ENCODE results near the gene MIOS.

The MIOS gene

DNA sequence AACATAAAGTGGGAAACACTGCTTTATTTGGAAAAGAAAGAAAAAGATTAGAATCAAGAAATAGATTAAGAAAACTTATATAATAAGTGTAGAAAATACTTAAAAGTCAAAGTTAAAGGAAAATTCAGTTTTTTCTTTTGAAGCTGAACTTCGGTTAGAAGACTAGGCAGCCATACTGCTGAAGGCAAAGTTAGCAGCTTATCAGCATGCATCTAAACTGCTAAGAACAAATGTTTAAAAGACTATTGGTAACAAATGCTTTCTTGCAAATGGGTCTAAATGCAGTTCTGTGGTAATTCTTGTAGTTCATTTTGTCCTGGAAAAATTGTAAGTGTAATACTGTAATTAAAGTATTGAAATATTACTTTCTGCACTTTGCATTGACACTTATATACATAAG lies 18.0 kb downstream of the MIOS start:
- no peak for DNase-seq

DNA sequence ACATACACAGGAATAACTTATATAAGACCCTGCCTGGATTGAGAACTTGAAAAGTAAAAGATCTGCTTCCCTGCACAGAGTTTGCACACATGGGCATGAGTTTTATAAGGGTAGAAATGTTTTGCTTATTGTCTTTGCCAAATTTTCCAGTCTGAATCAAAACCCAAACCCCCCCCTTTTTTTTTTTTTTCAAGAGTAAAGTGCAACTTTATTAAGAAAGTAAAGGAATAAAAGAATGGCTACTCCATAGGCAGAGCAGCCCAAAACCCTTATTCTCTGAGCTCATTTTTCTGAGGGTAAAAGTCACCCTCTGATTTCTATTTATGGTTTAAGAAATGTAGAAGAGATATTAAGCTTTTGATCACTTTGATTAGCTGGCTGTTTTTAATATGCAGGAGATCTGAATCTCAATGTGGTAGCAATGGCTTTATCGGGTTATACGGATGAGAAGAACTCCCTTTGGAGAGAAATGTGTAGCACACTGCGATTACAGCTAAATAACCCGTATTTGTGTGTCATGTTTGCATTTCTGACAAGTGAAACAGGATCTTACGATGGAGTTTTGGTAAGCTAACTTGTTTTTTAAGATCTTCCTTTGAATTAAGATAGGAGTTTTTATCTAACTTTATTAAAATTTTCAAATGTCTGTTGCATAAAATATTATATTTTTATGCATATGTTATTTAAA lies 18.7 kb downstream of the MIOS start:
- no peak for DNase-seq

- DNase-seq, result peak; percentile 15
These were observed 28.8 kb downstream of the MIOS start for GRCh38 chr7:7595451-7595850.

DNA sequence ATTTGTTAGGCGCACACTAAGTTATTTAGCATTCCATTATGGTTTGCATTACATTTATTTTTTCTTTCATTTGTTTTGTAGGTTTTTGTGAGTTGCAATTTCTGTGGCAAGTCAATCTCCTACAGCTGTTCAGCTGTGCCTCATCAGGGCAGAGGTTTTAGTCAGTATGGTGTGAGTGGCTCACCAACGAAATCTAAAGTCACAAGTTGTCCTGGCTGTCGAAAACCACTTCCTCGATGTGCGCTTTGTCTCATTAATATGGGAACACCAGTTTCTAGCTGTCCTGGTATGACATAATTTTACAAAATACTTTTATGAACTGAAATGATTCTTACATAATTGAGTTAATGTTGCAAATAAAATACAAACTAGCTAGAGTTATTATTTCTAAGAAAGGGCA lies 29.5 kb downstream of the MIOS start:
- no peak for DNase-seq

- DNase-seq, result no peak
These were observed 40.3 kb downstream of the MIOS start for GRCh38 chr7:7607010-7607409.

- no peak for DNase-seq
These were observed 42.6 kb downstream of the MIOS start for GRCh38 chr7:7609330-7609729.

DNA sequence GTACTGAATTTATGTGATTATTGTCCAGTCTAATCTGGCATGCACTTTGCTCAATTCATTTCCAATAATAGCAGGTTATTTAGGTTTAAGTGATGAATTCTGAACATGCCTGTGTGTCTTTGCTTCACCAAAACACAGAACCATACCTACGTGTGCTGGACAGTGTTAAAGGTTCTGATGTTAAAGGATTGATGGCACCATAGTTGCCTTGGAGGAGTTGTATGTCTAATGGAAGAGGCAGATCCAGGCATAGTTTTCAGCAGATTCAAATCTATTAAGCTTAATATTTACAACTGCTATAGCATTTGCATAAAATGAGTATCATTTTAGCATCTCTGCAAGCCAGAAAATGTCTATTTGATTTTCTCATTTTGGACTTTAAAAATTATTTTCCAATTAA lies 45.8 kb downstream of the MIOS start:
- DNase-seq, result no peak

- no peak for DNase-seq
These were observed 46.5 kb downstream of the MIOS start for GRCh38 chr7:7613210-7613609.

GRCh38 chr7:7614018-7614741 lies 47.5 kb downstream of the MIOS start:
- no peak for DNase-seq

- DNase-seq, result no peak
These were observed 50.9 kb downstream of the MIOS start for GRCh38 chr7:7617550-7617949.

- no peak for DNase-seq
These were observed 51.7 kb downstream of the MIOS start for GRCh38 chr7:7618410-7618809.

DNA sequence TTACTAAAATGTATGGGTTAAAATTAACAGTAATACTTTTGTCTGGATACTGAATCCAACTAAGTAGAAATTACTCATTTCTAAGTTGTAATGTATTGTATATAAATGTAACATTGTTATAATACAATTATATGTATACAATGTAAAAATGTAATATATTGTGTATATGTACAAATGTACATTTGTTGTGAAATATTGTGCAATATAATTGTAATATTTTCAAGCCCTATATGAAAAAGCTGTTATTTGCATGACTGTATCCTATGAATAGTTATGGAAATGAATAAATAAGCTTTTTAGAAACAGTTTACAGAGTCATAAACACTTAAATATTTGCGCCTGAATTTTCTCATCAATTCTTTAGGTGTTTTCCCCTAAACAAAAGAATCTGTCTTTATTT lies 53.6 kb downstream of the MIOS start:
- DNase-seq, result no peak

DNA sequence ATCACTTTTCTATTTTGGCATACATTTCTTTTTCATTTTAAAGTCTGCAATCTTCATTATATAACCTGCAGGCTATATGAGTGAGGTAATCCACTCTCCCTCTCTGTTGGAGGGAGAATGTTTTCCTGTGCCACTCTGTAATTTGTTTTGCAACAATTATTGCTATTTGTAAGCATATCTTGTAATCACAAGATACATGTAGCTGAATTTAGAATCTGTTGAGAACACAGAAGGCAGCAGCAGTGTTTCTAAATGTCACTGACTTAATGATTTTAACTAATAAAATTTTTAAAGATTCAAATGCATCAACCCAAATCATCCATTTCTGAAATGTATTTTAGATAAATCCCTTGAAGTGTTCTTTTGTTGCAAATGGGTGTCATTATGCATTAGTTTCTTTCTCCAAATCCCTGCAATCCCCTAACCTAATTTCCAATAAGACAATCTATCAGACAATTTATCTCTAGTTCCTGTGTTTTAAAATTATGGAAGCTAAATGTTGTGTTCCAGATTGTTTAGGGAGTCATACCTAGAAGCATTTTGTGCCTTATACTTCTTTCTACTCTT lies 54.0 kb downstream of the MIOS start:
- no peak for DNase-seq

DNA sequence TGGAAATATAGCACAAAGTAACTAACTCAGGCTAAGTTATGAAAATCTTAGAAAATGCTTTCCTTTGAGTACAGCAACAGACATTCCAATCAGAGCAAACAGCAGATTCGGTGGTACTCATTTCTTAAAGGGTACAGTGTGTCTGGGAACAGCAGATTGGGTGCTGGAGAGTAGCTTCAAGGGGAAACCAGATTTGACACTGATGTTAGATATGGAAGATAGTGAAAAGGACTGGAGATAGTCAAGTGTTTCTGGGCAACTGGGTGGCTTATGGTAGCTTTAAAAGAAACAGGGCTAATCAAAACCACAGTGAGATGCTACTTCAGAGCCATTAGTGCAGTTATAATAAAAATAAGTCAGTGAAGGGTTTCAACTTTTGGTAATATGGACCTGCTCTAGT lies 61.8 kb downstream of the MIOS start:
- DNase-seq, result no peak

DNA sequence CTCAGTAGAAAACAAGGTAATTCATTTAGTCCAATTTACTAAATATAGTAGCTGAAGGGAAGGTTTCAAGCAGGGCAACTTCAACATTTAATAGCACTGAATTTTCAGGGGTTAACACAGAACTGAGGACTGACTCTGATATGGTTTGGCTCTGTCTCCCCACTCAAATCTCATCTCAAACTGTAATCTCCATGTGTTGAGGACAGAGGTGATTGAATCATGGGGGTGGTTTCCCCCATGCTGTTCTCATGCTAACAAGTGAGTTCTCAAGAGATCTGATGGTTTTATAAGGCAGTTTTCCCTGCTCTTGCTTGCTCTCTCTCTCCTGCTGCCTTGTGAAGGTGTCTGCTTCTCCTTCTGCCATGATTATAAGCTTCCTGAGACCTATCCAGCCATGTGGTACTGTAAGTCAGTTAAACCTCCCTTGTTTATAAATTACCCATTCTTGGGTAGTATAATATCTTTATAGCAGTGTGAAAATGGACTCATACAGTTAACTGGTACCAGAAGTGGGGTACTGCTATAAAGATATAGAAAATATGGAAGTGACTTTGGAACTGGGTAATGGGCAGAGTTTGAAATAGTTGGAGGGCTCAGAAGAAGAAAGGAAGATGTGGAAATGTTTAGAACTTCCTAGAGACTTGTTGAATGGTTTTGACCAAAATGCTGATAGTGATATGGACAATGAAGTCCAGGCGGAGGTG lies 64.1 kb downstream of the MIOS start:
- no peak for DNase-seq

DNA sequence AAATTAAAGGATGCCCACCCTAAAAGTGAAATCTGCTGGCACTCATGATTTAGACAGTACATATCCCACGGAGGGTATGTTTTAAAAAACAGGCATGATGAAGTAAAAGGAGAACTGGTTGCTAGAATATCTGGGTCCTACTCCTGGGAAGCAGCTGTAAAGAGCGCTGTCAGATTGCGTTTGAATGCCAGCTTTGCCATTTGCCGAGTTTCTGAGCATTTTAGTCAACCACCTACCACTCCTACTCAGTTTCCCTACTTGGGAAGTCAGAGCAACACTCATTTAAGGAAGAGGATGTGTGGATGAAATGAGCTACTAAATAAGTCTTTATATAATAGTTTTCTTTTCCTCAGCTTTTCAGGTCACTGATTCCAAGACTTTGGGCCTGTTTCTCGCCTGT lies 72.7 kb downstream of the MIOS start:
- no peak for DNase-seq

GRCh38 chr7:7639847-7640220 lies 73.2 kb downstream of the MIOS start:
- DNase-seq, result peak; percentile 14

- peak; percentile 98 for DNase-seq
These were observed 73.8 kb downstream of the MIOS start, which contains the start of gene UMAD1 for GRCh38 chr7:7640221-7641128. Gene UMAD1, plus strand, starts transcription at chr7:7640752. Its CDS starts 32,620 bp downstream, at chr7:7673372.

DNA sequence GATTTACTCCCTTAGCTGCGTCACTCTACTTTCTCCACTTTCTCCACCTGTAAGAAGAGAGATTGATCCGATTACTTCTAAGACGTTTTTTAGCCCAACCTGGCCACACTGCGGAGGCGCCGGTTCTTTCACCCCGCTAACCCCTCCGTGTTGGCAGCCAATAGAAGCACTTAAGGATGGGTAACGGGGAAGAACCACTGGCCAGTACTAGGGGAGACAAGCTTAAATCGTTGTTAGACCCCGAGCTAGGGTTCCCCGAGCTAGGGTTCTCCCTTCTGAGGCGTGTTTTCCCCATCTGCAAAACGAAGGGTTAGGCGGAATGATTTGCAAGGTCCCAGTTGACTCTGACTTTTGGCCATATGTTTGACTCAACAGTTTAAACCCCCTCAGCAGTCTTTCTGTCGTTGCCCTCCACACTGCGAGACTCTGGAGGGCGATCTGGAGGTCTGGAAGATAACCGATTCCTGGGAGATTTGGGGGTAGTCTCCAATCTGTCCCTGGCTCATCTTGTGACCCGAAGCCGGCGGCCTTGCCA lies 74.5 kb downstream of the MIOS start:
- DNase-seq, result no peak

- no peak for DNase-seq
These were observed 75.4 kb downstream of the MIOS start for GRCh38 chr7:7642081-7642480.

GRCh38 chr7:7647495-7648036 lies 80.9 kb downstream of the MIOS start:
- DNase-seq, result no peak

- DNase-seq, result no peak
These were observed 84.1 kb downstream of the MIOS start for GRCh38 chr7:7650682-7651206.
